HL-60/S4 treated with retinoic acid at 250 ng/mL for 4 days and 3 days (cell line): ENCODE results near the gene SASS6.
"Not testable (repeated sequence)": the region's sequence is repeated elsewhere in the genome, so short reads cannot be mapped to it uniquely, and the experiment has no call there.

Experiments used
- in situ Hi-C: fragments of 300-500 bp; cut with MboI; formaldehyde crosslinking; loops from 2 replicates; pipeline ENCODE4 v1.7.0; 2022; ENCODE audit warnings: low sequenced_read_pairs

SASS6 gene

DNA sequence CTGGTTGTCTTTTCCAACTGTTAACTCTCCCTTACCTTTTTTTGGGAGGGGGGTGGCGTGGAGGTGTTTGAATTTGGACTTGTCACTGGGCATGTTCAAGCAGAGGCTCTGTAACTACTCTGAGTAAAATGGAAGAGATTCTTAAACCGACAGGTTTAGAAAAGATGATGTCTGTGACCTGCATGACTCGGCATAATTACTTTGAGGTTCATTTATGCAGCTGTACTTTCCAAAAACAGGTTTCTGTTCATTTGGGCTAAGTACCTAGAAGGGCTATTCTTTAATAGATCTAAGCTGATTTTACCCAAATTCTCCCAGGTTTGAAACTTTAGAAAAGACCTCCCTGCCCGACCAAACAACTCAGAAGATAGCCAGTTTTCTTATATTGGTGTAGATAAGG is 82.6 kb downstream of the SASS6 start:
- in situ Hi-C loops, result no loop called here

- in situ Hi-C loops, result not testable (repeated sequence)
These were observed 85.5 kb downstream of the SASS6 start for GRCh38 chr1:100047235-100047708.

DNA sequence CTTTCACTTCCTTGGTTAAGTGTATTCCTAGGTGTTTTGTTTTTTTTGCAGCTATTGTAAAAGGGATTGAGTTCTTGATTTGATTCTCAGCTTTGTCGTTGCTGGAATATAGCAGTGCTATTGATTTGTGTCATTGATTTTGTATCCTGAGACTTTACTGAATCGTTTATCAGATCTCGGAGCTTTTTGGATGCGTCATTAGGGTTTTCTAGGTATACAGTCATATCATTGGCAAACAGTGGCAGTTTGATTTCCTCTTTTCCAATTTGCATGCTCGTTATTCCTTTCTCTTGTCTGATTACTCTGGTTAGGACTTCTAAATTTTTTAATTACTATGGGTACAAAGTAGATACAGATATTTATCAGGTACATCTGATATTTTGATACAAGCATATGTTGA is 87.5 kb downstream of the SASS6 start:
- in situ Hi-C loops, result no loop called here

- in situ Hi-C loops, result no loop called here
These were observed 93.1 kb downstream of the SASS6 start for GRCh38 chr1:100039591-100039990.

DNA sequence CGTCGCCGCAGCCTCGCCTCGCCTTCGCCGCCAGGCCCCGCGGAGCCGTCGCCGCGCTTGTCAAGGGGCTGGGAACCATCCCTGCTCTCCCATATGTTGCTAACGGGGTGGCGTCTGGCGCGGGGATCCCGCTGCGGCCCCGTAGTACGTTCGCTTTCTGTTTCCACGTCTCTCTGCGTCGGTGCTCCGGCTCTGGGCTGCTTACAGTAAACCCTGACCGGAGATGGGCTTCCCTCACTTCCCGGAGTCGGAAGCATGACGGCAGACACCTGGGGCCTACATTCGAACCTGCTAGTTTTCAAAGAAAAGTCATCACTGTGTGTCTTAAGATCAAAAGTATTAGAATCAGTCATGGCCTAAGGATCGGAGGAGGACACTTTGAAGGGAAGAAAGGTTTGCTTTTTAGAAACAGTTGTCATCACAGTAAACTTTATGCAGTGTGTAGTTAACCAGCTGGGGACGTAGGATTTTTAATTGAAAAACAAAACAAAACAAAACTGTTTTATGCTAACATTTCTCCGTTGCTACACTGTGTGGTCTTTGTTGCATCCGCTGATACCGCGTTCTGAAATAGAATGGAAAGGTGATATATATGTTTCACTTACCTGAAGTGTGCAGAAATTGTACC is 94.0 kb downstream of the SASS6 start:
- in situ Hi-C loops, result no loop called here

DNA sequence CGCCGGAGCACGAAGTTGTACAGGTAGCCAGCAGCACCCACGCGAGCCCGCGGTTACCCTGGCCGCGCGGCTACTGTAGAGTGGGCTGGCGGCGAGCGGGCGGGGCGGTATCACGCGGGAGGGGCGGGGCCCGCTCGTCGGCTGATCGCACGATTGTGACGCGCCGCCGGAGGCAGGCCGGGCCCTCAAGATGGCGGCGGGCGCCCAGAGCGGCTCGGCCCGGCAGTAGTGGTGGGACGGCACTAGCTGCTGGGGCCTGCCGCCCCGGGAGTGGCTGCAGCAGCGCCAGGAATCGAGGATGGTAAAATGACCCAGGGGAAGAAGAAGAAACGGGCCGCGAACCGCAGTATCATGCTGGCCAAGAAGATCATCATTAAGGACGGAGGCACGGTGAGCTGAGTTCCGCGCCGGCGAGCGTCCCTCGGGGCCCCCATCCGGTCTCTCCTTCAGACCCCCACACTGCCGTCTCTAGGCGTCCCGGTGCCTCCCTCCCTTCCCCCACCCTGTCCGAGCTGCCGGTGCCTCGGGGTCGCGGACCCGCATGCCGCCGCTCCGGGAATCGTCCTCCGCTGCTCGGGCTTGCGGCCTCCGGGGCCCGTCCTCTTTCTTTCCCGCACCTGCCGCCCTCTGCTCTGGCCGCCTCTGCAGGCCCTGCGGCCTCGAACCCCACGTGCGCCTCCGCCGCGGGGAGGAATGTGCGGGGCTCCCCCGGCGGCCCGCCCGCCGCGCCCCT is 94.6 kb downstream of the SASS6 start:
- in situ Hi-C loops, result no loop called here

DNA sequence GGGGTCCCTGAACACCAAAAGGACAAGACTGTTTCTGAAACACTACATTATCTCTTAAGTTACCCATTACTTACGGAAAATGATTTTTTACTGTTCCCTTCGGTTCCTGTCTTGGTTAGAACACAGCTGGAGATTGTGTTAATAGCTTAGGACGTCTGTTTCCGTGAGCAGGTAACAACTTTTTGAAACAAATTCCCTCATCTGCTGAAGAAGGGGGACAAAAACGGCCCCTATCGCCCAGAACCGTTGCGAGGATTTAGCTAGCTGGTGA is 95.1 kb downstream of the SASS6 start:
- in situ Hi-C loops, result no loop called here

DNA sequence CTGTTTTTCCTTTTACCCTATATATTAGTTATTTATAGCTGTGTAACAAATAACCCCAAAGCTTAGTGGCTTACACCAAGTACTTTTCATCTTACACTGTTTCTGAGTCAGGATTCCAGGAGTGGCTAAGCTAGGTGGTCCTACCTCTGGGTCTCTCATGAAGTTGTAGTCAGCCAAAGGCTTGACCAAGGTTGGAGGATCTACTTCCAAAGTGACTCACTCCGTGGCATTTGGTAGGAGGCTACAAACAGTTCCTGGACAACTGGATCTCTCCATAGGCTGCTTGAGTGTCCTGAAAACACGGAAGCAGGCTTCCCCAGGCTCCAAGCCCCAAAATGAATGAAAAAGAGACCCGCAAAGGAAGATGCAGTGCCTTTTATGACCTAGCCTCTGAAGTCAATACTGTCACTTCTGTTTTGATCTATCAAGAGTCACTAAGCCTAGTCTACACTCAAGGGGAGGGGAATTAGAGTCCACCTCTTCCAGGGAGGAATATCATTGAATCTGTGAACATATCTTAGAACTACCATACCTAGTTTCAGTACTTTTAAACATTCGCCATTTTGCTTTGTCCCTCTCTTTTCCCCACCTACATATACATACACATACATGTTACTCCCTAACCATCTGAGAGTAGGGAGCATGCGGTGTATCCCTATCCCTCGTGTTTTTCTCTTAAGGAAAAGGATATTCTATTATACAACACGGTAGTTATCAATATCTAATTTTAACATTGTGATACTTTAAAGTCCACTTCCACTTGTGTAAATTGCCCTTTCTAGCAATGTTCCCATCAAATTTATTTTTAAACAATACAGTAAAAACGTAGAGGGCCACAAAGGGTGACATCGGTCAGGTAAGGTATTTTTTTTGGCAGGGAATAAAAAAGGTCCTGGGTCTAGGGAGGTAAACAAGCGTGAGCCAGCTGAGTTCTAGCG is 95.7 kb downstream of the SASS6 start:
- in situ Hi-C loops, result no loop called here

- in situ Hi-C loops, result no loop called here
These were observed 97.5 kb downstream of the SASS6 start for GRCh38 chr1:100035214-100035613.

DNA sequence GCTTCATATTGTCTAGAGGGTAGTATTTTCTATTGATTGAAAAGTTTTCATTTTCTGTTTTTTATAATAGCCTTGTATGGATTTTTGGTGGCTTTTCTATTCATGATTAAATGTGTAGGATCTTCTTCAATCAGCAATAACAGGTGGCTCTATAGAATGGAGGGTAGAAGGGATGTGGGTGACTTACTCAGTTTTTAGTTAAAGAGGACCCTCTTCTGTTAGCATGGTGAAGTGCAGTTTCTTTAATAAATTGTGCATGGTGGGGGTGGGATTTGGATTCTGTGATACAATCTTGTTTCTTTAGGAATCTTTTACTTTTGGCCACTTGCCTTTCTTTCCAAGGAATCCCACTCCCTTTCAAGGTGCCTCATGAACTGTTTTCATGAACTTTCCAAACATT is 98.3 kb downstream of the SASS6 start:
- in situ Hi-C loops, result no loop called here
